ENCODE data around the gene ALDH6A1. TPM values are rescaled to one million over a fixed set of nuclear protein-coding genes. Genes with fewer than 3 reads are reported as not detected.
A peak's percentile ranks its signal among the peaks of the same experiment; 100 is the strongest.

The ALDH6A1 gene
- total and polyA plus RNA-seq, 8 donors = 5.6 to 36.1 (median 17.7) TPM

- WGBS, 2 donors = 92 to 94% methylated on average over 4 of the region's 4 CpGs
- Histone ChIP-seq H3K9me3 (no peaks in the 10 kb centered on the region), H3K27me3 (no peaks in the 10 kb centered on the region), H3K36me3 (no peaks in the 10 kb centered on the region), H3K4me3 (no peak overlapping the region), H3K27ac (no peak overlapping the region), H3K4me1 (peaks cover 0 to 9% (median 0%) of the 10 kb centered on the region in 3 donors)
- ATAC-seq (no peak), DNase-seq (no peak), FAIRE-seq (no peak)
- no peak for TF ChIP-seq CTCF (IDR thresholded peaks at IDR 0.05)
- intact Hi-C loops (cut with DNase I) = no loop called here
Measured at GRCh38 chr14:74022346-74022745, 61.9 kb downstream of the ALDH6A1 start.

- WGBS, 2 donors = 3% methylated on average over 21 of the region's 21 CpGs
- TF ChIP-seq CTCF (IDR thresholded peaks at IDR 0.05) = no peak
- Histone ChIP-seq H3K27ac (peak overlapping the region; percentile 64 to 97 (median 96)), H3K36me3 (no peaks in the 10 kb centered on the region), H3K27me3 (no peaks in the 10 kb centered on the region), H3K4me3 (peak overlapping the region; percentile 56 to 87 (median 84)), H3K4me1 (peaks cover 0 to 9% (median 0%) of the 10 kb centered on the region in 3 donors), H3K9me3 (no peaks in the 10 kb centered on the region)
- ATAC-seq (peak in 2 of 4 donors; percentile 1 to 4), DNase-seq (no peak), FAIRE-seq (no peak)
- intact Hi-C loops (cut with DNase I) = no loop called here
Measured at GRCh38 chr14:74019408-74020137, 64.7 kb downstream of the ALDH6A1 start.

GRCh38 chr14:74018586-74019407, 65.5 kb downstream of the ALDH6A1 start, which contains the start of the genes BBOF1 and ENTPD5:
TSS of gene BBOF1 (plus strand) at chr14:74019349. CDS start at chr14:74019479, 130 bp downstream.
TSS of gene ENTPD5 (minus strand) at chr14:74019288. CDS start at chr14:73988102, 31,186 bp downstream.
- no peak for TF ChIP-seq CTCF (IDR thresholded peaks at IDR 0.05)
- FAIRE-seq = no peak
- peak within 1 kb of the TSS; percentile 56 to 87 (median 84) for H3K4me3 ChIP-seq
- ATAC-seq = peak; percentile 95 to 97 (median 96)
- H3K27ac ChIP-seq = peak within 1 kb of the TSS; percentile 94 to 98 (median 97)
- H3K27me3 ChIP-seq = no peaks in the 10 kb centered on the region
- intact Hi-C loops (cut with DNase I) = no loop called here
- no peaks in the 10 kb centered on the region for H3K36me3 ChIP-seq
- peak; percentile 84 to 94 (median 91) for DNase-seq
- 0 to 1% methylated on average over 77 to 93 of the region's 93 CpGs for WGBS, 2 donors
- no peaks in the 10 kb centered on the region for H3K9me3 ChIP-seq
- peaks cover 0 to 9% (median 0%) of the 10 kb centered on the region in 3 donors for H3K4me1 ChIP-seq

GRCh38 chr14:74018174-74018585, 66.1 kb downstream of the ALDH6A1 start:
- ATAC-seq = peak; percentile 29 to 62 (median 38)
- no peaks in the 10 kb centered on the region for H3K9me3 ChIP-seq
- 2 to 3% methylated on average over 8 of the region's 8 CpGs for WGBS, 2 donors
- peaks cover 0 to 9% (median 0%) of the 10 kb centered on the region in 3 donors for H3K4me1 ChIP-seq
- no peak for TF ChIP-seq CTCF (IDR thresholded peaks at IDR 0.05)
- DNase-seq = no peak
- intact Hi-C loops (cut with DNase I) = no loop called here
- H3K27ac ChIP-seq = peak overlapping the region; percentile 94 to 98 (median 97)
- no peak for FAIRE-seq
- H3K36me3 ChIP-seq = no peaks in the 10 kb centered on the region
- peak overlapping the region; percentile 56 to 87 (median 84) for H3K4me3 ChIP-seq
- no peaks in the 10 kb centered on the region for H3K27me3 ChIP-seq
